Measurements from ENCODE around the gene NOTCH3.

- TF ChIP-seq CTCF (IDR thresholded peaks at IDR 0.05), result no peak
- TF ChIP-seq POLR2A (IDR thresholded peaks at IDR 0.05), result no peak
- TF ChIP-seq POLR2AphosphoS5 (IDR thresholded peaks at IDR 0.05), result no peak
Observed at GRCh38 chr19:15250640-15250993, 49.8 kb upstream of the NOTCH3 start.
